Activated CD8-positive, alpha-beta T cell treated with anti-CD3 and anti-CD28 coated beads, Interleukin-2, amount 10 ng/mL, durations not matched to agents 7 days and 5 days (primary cell): ENCODE measurements around the gene DYSF. TPM values are rescaled to one million over a fixed set of nuclear protein-coding genes. Genes with fewer than 3 reads are reported as not detected.

Experiments
- ATAC-seq: fragments of 150-1000 bp; cut with Tn5 transposase; one replicate; pipeline ENCODE4 v1.10.0; 2021; ENCODE audit warnings: moderate library complexity
- CTCF ChIA-PET: fragments of 350-600 bp; sonication (Branson Sonifier 250); formaldehyde crosslinking; loops from one replicate; lab custom pipeline; 2021; ENCODE audit warnings: antibody characterized with exemption; lab: Charles Lee
- POLR2A ChIA-PET: fragments of 350-600 bp; sonication (Branson Sonifier 250); formaldehyde crosslinking; loops from one replicate; lab custom pipeline; 2021; ENCODE audit warnings: antibody characterized with exemption; lab: Charles Lee
- DNase-seq: peaks from one replicate; pipeline ENCODE4 v3.0.0-alpha.2; 2020
- H3K27ac Mint-ChIP-seq: one replicate; pipeline ENCODE4 v1.8.0; 2021; ENCODE audit warnings: mild to moderate bottlenecking, mixed read lengths
- H3K27me3 Mint-ChIP-seq: one replicate; pipeline ENCODE4 v1.8.0; 2021; ENCODE audit warnings: low read depth, mixed read lengths
- H3K36me3 Mint-ChIP-seq: one replicate; pipeline ENCODE4 v1.8.0; 2021; ENCODE audit warnings: low read depth, mixed read lengths
- H3K4me1 Mint-ChIP-seq: one replicate; pipeline ENCODE4 v1.8.0; 2021; ENCODE audit warnings: low read depth, mixed read lengths
- H3K4me3 Mint-ChIP-seq: one replicate; pipeline ENCODE4 v1.8.0; 2021; ENCODE audit warnings: mild to moderate bottlenecking, mixed read lengths
- H3K9me3 Mint-ChIP-seq: one replicate; pipeline ENCODE4 v1.8.0; 2022; ENCODE audit warnings: mixed read lengths; ENCODE audit not compliant: insufficient read depth
- total RNA-seq, 2 experiments: library from RNA; stranded (reverse); gene quantifications; one replicate each; pipeline ENCODE4 v1.2.3, GENCODE V29; 2021

The DYSF gene
- total RNA-seq, 2 experiments from 2014 or later: 3.4 to 4.7 TPM

DNA sequence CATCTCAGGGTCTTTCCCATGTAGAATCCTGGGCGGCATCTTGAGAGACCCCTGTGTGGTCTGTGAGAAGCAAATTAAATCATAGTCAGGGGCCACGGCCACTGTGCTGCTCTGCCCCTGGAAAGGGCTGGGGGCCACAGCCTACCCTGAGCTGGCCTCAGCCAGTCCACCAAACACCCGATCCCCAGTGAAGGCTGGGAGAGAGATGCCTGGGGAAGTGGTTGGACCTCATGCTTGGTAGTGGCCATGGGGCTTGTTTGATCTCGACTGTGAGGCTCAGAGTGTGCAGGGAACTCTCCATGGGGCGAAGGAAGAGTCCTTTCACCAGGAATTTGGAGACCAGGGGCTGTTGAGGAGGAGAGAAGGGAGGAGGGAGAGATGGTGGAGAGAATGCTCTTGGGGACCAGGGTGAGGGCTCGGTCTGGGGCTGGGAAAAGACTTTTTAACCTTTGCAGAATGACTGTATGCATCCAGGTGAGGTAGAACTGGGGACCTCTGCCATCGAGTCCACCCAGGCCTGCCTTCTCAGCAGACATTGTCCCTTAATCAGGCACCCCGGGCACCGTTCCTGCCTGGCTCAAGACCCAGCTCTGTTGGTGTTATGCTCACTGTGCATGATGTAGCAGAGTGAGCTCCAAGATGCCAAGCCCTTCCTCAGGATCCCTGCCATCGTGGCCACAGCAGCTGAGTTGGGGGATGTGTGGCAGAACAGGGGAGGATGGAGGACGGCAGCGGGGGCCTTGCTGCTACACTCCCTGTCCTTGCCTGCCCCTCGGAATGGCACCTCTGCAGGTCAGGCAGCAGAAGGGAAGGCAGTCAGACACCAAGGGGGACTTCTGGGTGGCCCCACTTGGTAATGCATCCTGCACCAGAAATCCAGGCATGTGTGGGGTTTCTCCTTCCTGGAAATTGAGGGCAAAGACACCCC is 249.9 kb downstream of the DYSF start:
- H3K27ac Mint-ChIP-seq: no peak overlapping the region
- no peaks in the 10 kb centered on the region for H3K4me1 Mint-ChIP-seq
- ATAC-seq (no peak), DNase-seq (no peak)
- H3K27me3 Mint-ChIP-seq: no peaks in the 10 kb centered on the region
- H3K36me3 Mint-ChIP-seq: no peaks in the 10 kb centered on the region
- H3K9me3 Mint-ChIP-seq: no peaks in the 10 kb centered on the region
- ChIA-PET POLR2A (interaction anchor here (0.8 kb wide), 1 partner anchor 15 kb away, joined by 3 read pairs; no protein-coding TSS in a partner anchor), CTCF (no interaction called here)
- no peak overlapping the region for H3K4me3 Mint-ChIP-seq

DNA sequence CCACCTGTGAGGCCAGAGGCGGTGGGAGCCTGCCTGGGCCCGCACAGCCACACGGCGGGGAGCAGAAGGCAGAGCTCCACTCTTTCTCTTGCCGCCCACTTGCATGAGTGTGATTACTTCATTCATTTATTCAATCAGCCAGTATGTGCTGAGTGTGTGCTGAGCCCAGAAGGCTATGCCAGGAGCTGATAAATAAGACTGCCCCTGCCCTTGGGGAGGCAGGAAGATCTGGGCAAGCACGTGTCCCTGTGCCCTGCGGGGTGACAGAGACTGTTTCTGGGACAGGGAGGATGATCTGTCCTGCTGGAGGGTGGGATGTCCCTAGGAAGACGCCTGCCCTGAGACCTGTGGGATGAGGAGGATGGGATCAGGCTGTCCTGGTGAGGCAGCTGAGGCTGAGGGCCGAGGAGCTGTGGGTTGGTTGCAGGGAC is 250.8 kb downstream of the DYSF start:
- DNase-seq: no peak
- no peaks in the 10 kb centered on the region for H3K4me1 Mint-ChIP-seq
- ChIA-PET CTCF (no interaction called here), POLR2A (no interaction called here)
- no peak overlapping the region for H3K27ac Mint-ChIP-seq
- no peaks in the 10 kb centered on the region for H3K9me3 Mint-ChIP-seq
- no peak for ATAC-seq
- no peaks in the 10 kb centered on the region for H3K27me3 Mint-ChIP-seq
- no peak overlapping the region for H3K4me3 Mint-ChIP-seq
- no peaks in the 10 kb centered on the region for H3K36me3 Mint-ChIP-seq

DNA sequence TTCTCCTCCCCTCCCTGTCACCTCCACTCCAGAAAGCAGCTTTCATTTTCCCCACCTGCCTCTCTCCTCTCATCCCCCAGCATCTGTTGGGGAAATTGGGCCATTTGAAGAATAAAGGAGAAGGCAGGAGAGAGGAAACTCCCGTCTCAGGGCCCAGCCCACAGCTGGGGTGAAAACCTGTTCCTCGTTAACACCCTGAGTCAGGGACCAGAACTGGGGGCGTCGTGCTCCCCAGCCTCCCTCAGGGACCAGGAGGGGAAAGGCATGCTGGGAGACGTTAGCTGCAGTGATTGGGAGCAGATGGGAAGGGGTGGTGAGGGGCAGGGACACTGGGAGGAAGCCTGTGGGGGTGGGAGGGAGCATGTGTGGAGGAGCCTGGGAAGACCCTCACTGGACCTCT is 251.3 kb downstream of the DYSF start:
- Mint-ChIP-seq H3K9me3 (no peaks in the 10 kb centered on the region), H3K4me3 (no peak overlapping the region), H3K36me3 (no peaks in the 10 kb centered on the region), H3K27me3 (no peaks in the 10 kb centered on the region), H3K4me1 (no peaks in the 10 kb centered on the region), H3K27ac (no peak overlapping the region)
- ATAC-seq: no peak
- ChIA-PET POLR2A (no interaction called here), CTCF (no interaction called here)
- no peak for DNase-seq

DNA sequence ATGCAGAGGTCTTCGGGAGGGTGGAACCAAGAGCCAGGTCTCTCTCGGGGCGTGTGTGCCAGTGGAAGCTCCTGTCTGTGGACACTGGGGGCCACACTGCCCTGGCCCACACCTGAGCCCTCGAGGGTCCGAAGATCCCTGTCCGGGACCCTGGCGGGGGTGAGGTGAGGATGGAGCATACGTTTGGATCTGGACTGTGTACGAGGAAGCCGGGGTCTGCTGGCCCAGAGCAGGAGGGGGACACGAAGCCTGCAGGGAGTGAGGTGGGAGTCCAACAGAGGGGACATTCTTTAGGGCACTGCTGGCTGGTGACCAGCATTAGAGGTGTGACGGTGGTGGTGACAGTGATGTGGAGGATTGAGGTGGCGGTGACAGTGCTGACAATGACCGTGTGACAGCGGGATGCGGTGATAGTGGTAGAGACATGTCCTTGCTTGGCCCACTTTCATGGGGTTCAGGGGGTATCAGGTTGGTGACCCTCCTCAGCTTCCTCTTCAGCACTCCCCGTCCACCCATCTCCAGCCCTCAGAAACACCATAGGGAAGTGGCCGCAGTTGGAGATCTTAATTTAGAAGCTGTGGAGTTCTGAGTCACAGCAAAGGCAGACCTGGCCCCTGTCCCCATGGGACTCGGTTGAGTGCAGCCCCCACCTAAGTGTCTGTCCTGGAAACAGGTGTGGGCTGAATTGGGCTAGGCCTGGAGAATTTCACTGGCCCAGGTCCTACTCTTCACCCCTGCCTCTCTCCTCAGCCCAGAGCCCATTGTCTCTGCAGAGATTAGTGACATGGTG is 252.0 kb downstream of the DYSF start:
- no peaks in the 10 kb centered on the region for H3K27me3 Mint-ChIP-seq
- DNase-seq: no peak
- ChIA-PET CTCF (no interaction called here), POLR2A (no interaction called here)
- no peaks in the 10 kb centered on the region for H3K4me1 Mint-ChIP-seq
- H3K9me3 Mint-ChIP-seq: no peaks in the 10 kb centered on the region
- no peaks in the 10 kb centered on the region for H3K36me3 Mint-ChIP-seq
- ATAC-seq: no peak
- H3K27ac Mint-ChIP-seq: no peak overlapping the region
- H3K4me3 Mint-ChIP-seq: no peak overlapping the region

DNA sequence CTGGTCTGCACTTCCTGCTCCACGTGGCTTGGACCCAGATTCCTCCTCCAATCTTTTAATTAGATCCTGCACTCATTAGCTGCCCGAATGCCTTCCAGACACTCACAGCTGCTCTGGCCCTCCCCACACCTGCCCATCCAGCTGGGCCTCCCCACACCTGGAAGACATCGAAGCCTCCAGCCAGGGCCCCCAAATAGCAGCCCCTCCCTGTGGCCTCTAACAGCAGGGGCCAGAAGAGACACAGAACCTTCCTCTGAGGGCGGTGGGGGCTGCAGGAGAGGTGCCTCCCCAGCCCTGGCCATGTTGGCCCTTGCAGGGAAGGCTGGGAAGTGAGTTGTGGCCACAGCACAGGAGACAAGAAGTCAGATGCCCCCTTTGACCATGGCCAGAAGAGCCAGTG is 252.8 kb downstream of the DYSF start:
- CTCF ChIA-PET: no interaction called here
- DNase-seq (no peak), ATAC-seq (no peak)
- Mint-ChIP-seq H3K27ac (no peak overlapping the region), H3K36me3 (no peaks in the 10 kb centered on the region), H3K4me1 (no peaks in the 10 kb centered on the region), H3K27me3 (no peaks in the 10 kb centered on the region), H3K9me3 (no peaks in the 10 kb centered on the region), H3K4me3 (no peak overlapping the region)
- POLR2A ChIA-PET: no interaction called here

DNA sequence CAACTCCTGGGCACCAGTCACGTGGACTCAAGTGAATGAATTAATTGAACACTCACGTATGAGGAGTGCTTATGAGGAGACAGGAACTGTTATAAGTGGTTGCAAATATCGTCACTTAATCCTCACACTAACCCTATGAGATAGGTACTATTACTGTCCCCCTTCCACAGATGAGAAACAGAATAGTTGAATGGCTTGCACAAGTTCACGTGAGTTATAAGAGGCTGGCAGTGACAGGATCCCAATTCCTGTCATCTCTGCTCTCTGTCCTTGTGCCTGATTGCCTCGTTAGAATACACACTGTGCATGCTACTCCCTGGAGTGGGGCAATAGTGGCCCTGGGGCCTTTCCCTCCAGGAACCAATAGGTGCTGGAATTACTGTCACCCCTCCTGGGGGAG is 253.5 kb downstream of the DYSF start:
- no peak for ATAC-seq
- CTCF ChIA-PET: no interaction called here
- H3K9me3 Mint-ChIP-seq: no peaks in the 10 kb centered on the region
- POLR2A ChIA-PET: no interaction called here
- DNase-seq: no peak
- no peaks in the 10 kb centered on the region for H3K36me3 Mint-ChIP-seq
- no peaks in the 10 kb centered on the region for H3K27me3 Mint-ChIP-seq
- no peak overlapping the region for H3K4me3 Mint-ChIP-seq
- H3K4me1 Mint-ChIP-seq: no peaks in the 10 kb centered on the region
- H3K27ac Mint-ChIP-seq: no peak overlapping the region

DNA sequence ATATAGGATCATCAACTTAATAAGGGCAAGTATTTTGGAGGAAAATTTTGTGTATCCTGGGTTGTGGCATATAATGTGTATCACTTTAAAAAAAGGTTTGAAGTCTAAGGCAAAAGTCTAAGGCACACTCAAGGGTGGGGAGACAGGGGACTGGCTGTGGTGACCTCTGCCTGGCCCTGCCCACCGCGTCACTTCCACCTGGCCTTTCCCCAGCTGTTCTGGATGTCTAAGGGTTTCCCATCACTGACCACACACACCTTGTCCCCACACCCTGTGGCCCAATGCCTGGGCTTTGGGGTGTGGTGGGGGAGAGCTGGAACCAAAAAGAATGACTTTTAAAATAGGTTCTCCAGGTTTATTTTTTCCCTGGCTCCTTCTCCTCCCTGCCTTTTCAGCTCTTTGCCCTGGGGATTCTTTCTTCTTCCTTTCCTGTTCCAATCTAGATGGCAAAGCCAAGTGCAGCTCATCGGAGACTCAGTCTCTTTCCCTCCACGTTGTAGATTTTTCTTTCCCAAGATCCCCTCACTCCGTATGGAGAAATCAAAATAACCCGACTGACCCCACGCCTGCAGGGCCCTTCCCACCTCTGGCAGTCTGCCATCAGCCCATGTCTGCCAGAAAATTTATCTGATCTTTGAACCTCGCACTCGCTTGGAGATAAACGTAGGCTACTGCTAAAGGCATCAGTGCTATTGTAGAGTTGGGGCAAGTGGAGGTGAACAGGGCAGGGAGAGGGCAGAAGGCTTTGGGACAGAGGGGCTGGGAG is 257.2 kb downstream of the DYSF start:
- POLR2A ChIA-PET: no interaction called here
- Mint-ChIP-seq H3K27ac (no peak overlapping the region), H3K27me3 (no peaks in the 10 kb centered on the region), H3K36me3 (no peaks in the 10 kb centered on the region), H3K9me3 (no peaks in the 10 kb centered on the region), H3K4me3 (no peak overlapping the region), H3K4me1 (no peaks in the 10 kb centered on the region)
- CTCF ChIA-PET: interaction anchor here (0.6 kb wide), 1 partner anchor 213 kb away, joined by 3 read pairs; no protein-coding TSS in a partner anchor
- DNase-seq: no peak
- no peak for ATAC-seq

DNA sequence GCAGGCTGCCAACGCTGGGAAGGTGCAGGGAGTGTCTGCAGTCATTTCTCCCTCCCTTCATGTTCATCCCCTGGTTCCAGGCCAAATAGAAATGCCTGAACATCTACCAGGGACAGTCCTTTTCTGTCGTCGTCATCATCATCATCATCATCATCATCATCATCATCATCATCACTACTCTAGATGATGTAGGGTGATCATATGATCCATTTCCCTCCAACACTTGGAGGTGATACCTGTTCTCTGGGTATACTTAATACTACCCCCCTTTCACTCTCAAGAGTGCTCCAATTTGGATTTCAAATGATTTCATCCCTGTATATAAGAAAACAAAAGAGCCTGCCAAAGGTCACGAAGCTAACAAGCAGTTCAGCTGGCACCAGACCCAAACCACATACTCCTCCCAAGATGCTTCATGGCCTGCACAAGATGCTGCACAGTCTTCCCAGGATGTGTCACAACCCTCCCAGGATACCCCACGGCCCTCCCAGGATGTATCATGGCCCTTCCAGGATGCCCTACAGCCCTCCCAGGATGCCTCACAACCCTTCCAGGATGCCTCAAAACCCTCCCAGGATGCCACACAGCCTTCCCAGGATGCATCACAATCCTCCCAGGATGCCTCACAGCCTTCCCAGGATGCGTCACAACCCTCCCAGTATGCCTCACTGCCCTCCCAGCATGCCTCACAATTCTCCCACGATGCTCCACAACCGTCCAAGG is 257.9 kb downstream of the DYSF start:
- Mint-ChIP-seq H3K27me3 (no peaks in the 10 kb centered on the region), H3K27ac (no peak overlapping the region), H3K4me1 (no peaks in the 10 kb centered on the region), H3K36me3 (no peaks in the 10 kb centered on the region), H3K9me3 (no peaks in the 10 kb centered on the region), H3K4me3 (no peak overlapping the region)
- DNase-seq: no peak
- CTCF ChIA-PET: no interaction called here
- POLR2A ChIA-PET: no interaction called here
- no peak for ATAC-seq

DNA sequence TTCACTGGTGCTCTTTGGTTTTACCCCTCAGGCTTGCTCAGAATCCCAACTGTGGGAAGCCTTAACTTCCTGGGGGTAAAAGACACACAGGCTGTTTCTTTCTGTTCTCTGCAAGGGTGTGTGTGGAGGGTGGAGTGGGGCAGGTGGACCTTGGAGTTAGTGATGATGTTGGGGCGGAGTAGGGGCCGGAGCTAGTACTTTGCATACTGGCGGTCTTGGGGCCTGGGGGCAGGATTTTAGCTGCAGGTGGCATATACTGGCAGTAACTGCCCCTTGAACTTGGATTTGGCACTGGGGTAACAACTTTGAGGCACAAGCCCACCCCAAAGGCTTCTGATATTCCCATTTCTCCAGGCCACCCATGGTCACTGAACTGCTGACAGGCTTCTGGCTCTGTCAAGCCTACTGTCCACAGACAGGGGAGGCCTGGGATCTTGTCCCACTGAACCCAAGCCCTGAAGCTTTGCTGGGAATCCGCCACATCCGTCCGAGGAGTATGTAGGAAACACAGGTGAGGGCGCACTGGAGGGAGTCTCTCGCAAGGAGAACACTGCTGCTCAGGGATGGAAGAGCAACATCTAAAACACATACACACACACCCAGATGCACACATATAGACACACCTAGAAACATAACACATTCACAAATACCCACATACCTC is 258.9 kb downstream of the DYSF start:
- Mint-ChIP-seq H3K36me3 (no peaks in the 10 kb centered on the region), H3K9me3 (no peaks in the 10 kb centered on the region)

DNA sequence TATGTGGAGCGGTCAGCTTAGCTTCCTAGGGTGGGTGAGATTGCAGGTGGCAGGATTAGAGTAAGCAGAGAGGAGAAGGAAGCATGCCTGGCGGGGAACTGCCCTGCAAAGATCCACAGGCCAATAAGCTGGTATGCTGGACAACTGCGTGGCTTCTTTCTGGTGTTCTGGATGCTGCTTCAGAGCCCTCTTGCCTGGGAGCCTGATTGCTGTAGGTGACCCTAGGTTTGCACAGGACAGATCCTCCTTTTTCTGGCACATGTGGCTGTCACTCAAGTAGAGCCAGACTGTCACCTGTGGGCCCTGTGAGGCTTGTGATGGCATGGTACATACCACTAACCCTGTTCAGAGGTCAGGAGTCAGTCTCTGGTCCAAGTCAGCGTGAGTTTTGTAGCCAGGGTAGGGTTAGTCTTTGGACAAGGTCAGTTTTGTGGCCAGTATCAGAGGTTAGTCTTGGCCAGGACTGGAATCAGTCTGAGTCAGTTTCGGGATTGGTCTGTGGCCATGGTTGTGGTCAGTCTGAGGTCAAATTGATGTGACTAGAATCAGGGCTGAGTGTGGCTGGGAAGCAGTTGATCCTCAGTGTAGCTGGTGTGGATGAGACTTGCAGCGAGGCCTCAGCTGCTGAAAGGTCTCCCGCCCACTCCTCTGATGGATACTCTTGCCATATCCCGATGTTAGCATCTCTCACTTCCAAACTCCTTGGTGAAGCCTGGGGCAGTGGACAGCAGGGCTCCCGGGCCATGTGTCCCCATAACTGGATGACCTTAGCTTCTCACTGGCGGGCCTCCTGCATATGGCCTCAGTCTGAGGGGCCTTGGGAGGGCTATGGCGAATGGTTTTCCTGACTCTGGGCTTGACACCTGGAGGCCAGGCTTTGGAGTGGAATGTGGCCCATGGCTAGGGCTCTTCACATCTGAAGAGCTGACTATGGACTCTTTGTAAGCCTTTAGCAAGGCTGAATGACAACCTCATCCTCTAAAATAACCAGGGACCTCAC is 260.5 kb downstream of the DYSF start:
- H3K27ac Mint-ChIP-seq: no peak overlapping the region
- ChIA-PET POLR2A (no interaction called here), CTCF (no interaction called here)
- H3K36me3 Mint-ChIP-seq: no peaks in the 10 kb centered on the region
- ATAC-seq (no peak), DNase-seq (no peak)
- H3K4me3 Mint-ChIP-seq: no peak overlapping the region
- H3K27me3 Mint-ChIP-seq: no peaks in the 10 kb centered on the region
- H3K4me1 Mint-ChIP-seq: no peaks in the 10 kb centered on the region
- H3K9me3 Mint-ChIP-seq: no peaks in the 10 kb centered on the region

More for the DNA sequence above, 258.9 kb downstream of the DYSF start:
- H3K27ac Mint-ChIP-seq: no peak overlapping the region
- ATAC-seq (no peak), DNase-seq (no peak)
- no peaks in the 10 kb centered on the region for H3K4me1 Mint-ChIP-seq
- ChIA-PET POLR2A (no interaction called here), CTCF (no interaction called here)
- no peaks in the 10 kb centered on the region for H3K27me3 Mint-ChIP-seq
- H3K4me3 Mint-ChIP-seq: no peak overlapping the region
